ENCODE data around the gene PPCDC.

DNA sequence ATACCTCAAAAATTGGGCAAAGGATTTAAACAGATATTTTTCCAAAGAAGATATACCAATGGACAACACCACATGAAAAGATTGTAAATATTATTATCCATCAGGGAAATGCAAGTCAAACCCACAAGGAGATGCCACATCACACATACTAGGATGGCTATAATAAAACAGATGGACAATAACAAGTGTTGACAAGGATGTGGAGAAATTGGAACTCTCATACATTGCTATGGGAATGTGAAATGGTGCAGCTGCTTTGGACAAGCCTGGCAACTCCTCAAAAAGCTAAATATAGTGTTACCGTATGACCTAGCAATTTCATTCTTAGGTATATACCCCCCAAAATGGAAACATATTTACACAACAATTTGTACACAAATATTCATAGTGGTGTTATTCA, 59.3 kb downstream of the PPCDC start:
- TF ChIP-seq, protein P1, sequence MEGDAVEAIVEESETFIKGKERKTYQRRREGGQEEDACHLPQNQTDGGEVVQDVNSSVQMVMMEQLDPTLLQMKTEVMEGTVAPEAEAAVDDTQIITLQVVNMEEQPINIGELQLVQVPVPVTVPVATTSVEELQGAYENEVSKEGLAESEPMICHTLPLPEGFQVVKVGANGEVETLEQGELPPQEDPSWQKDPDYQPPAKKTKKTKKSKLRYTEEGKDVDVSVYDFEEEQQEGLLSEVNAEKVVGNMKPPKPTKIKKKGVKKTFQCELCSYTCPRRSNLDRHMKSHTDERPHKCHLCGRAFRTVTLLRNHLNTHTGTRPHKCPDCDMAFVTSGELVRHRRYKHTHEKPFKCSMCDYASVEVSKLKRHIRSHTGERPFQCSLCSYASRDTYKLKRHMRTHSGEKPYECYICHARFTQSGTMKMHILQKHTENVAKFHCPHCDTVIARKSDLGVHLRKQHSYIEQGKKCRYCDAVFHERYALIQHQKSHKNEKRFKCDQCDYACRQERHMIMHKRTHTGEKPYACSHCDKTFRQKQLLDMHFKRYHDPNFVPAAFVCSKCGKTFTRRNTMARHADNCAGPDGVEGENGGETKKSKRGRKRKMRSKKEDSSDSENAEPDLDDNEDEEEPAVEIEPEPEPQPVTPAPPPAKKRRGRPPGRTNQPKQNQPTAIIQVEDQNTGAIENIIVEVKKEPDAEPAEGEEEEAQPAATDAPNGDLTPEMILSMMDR (IDR thresholded peaks at IDR 0.05), result no peak
- no peak for TF ChIP-seq POLR2A (IDR thresholded peaks at IDR 0.05)
